GM19193 (cell line): Measurements from ENCODE around the gene YTHDF2.

Experiments
- POLR2A ChIP-seq: IDR thresholded peaks from 4 replicates; pipeline ENCODE4 v1.6.1; 2011; ENCODE audit not compliant: insufficient read depth, insufficient read length; ENCODE audit errors: extremely low read depth

YTHDF2 gene

GRCh38 chr1:28789412-28789811, 52.7 kb downstream of the YTHDF2 start:
- TF ChIP-seq POLR2A: no peak

DNA sequence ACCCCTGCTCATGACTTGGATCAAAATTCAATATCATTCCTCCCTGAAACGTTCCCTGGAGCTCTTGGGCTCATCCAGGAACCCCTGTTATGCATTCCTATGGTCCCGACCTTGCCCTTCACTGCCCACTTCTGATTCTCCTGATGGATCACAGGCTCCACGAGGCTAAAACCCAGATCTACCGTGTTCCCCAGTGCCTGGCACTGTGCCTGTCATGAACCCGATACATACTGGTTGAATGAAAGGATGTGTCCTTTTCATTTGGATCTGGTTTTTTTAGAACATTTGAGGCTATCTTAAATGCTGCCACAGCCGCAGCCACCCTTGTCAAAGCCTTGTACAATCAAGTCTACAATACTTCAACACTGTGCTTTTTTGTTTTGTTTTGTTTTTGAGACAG, 53.1 kb downstream of the YTHDF2 start:
- TF ChIP-seq POLR2A: no peak

- TF ChIP-seq POLR2A: no peak
Observed at GRCh38 chr1:28790377-28791035, 53.8 kb downstream of the YTHDF2 start.

GRCh38 chr1:28792644-28793121, 55.9 kb downstream of the YTHDF2 start:
- no peak for TF ChIP-seq POLR2A

- TF ChIP-seq POLR2A: no peak
Observed at GRCh38 chr1:28796352-28797211, 59.8 kb downstream of the YTHDF2 start.

- no peak for TF ChIP-seq POLR2A
Observed at GRCh38 chr1:28800324-28800723, 63.6 kb downstream of the YTHDF2 start.

DNA sequence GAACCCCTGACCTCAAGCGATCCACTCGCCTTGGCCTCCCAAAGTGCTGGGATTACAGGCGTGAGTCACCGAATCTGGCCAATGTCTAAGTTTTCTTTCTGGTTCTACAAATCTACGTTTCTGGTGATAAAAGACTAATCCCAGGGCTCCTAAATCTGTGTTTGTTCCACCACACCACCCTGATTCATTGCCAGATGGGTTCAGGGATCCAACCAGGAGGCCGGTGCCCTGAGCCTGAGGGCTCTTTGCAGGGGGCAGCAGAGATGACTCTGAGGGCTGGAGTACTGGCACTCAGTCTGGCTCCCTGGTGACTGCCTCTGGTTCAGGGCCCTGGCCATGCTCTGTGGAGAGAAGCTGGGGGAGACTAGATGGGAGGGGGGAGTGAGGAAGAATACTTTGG, 64.7 kb downstream of the YTHDF2 start:
- TF ChIP-seq POLR2A: no peak

DNA sequence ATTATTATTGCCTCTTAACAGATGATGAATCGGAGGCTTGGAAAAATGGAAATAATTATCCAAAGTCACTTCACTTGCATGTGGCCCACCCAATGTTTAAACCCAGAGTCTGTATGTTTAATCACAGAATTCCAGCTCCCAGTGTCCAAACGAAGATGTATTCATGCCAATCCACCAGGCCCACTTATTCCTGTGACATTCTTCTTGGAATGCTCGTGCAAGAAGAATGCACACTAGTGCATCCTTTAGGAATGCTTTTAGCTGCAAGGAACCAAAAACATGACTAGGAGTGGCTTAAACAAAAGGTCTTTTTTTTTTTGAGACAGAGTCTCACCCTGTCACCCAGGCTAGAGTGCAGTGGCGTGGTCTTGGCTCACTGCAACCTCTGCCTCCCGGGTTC, 66.3 kb downstream of the YTHDF2 start:
- no peak for TF ChIP-seq POLR2A

GRCh38 chr1:28803662-28804061, 66.9 kb downstream of the YTHDF2 start:
- TF ChIP-seq POLR2A: no peak

DNA sequence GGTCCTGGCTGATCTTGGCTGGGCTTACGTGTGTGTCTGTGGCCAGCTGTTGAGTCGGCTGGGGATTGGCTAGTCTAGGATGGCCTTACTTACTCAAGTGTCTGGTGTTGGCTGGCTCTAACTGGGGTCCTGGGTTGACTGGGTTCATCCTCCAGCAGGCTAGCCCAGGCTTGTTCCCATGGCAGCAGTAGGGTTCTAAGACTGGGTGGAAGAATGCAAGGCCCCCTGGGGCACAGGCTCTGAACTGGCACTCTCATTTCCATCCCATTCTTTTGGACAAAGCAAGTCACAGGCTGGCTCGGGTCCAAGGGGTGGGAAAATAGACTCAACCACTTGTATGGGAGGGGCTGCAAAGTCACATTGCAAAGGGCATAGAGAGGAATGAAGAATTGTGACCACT, 67.3 kb downstream of the YTHDF2 start:
- TF ChIP-seq POLR2A: no peak

GRCh38 chr1:28807046-28807445, 70.3 kb downstream of the YTHDF2 start:
- no peak for TF ChIP-seq POLR2A

GRCh38 chr1:28807986-28808385, 71.2 kb downstream of the YTHDF2 start:
- no peak for TF ChIP-seq POLR2A

DNA sequence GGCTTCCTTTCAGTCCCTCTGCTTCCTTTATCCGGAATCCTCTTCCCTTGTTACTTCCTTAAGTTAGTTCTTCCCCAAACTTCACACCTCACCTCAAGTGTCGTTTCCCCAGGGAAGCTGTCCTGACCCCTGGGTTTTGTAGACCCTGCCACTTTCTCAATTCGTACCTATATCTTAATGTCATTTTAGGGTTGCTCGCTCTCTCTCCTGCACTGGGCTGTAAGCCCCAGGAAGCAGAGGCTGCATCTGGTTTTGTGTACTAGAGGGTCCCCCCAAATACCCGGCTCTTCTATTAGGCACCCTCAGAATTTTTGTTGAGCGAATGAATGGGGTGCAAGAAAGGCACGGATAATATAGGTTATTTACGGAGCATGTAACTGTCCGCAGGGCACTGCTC, 74.6 kb downstream of the YTHDF2 start:
- no peak for TF ChIP-seq POLR2A

DNA sequence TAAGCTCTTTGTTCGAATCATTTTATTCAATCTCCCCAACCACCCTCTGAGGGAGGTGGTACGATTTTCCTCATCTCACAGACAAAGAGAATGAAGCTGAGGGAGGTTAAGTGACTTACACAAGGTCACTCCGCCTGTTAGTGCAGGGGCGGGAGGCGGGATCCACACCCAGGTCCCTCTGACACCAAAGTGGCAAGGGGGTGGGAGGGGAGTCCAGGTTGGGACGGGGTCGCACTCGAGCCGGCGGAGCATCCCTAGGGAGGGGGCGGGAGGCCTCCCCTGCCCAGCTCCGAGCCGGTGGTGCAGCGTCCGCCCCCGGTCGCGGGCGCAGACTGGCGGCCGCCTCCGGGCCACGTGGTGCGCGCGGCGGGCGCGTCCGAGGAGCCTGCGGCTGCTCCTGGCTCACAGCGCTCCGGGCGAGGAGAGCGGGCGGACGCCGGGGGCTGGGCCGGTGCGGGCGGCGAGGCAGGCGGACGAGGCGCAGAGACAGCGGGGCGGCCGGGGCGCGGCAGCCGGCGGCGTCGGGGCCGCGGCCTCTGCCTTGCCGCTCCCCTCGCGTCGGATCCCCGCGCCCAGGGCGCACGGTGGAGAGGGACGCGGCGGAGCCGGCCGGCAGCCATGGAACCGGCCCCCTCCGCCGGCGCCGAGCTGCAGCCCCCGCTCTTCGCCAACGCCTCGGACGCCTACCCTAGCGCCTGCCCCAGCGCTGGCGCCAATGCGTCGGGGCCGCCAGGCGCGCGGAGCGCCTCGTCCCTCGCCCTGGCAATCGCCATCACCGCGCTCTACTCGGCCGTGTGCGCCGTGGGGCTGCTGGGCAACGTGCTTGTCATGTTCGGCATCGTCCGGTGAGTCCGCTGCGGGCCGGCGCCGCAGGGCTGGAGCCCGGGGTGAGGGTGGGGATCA, 75.3 kb downstream of the YTHDF2 start, which contains the start of gene OPRD1:
Gene OPRD1 (plus strand): TSS at position 405 of the 903 bp plus-strand sequence. CDS start 214 bp downstream, at position 619.
- TF ChIP-seq POLR2A: no peak
